22Rv1 (cell line): ENCODE data around the gene NENF.

ENCODE experiments used
- CTCF ChIP-seq: fragments of 450-650 bp; IDR thresholded peaks from 2 replicates; pipeline ENCODE4 v1.5.1; 2017; ENCODE audit warnings: mild to moderate bottlenecking
- ZFX ChIP-seq: fragments of 450-650 bp; IDR thresholded peaks from 2 replicates; pipeline ENCODE4 v1.6.1; 2017; ENCODE audit warnings: antibody characterized with exemption, borderline replicate concordance

- TF ChIP-seq CTCF (no peak), ZFX (no peak)
Measured at GRCh38 chr1:212478467-212479025, 45.8 kb downstream of the NENF start.
